SK-N-DZ (cell line): ENCODE results near the gene FOXI3.
"Not testable (repeated sequence)": the region's sequence is repeated elsewhere in the genome, so short reads cannot be mapped to it uniquely, and the experiment has no call there.

Experiments used
- DNase-seq: peaks from one replicate; pipeline ENCODE4 v3.0.0-alpha.2; 2015; ENCODE audit warnings: low spot score
- small RNA-seq, 2 experiments: library from RNA; depleted of rRNA; stranded (forward); fragments of <200 nt; gene quantifications; one replicate each; pipeline ENCODE3, GENCODE V24; 2014

Gene FOXI3

GRCh38 chr2:88442473-88442872 lies 10.0 kb downstream of the FOXI3 start:
- DNase-seq: no peak

- DNase-seq: no peak
These were observed 10.4 kb downstream of the FOXI3 start for GRCh38 chr2:88442061-88442460.

- DNase-seq: no peak
These were observed 15.5 kb downstream of the FOXI3 start for GRCh38 chr2:88437010-88437409.

GRCh38 chr2:88429929-88430328 lies 22.6 kb downstream of the FOXI3 start:
- no peak for DNase-seq

GRCh38 chr2:88423733-88424132 lies 28.8 kb downstream of the FOXI3 start:
- no peak for DNase-seq

- not testable (repeated sequence) for DNase-seq
These were observed 33.4 kb downstream of the FOXI3 start for GRCh38 chr2:88419051-88419450.

- no peak for DNase-seq
These were observed 36.4 kb downstream of the FOXI3 start for GRCh38 chr2:88416016-88416663.

GRCh38 chr2:88408870-88409269 lies 43.6 kb downstream of the FOXI3 start:
- not testable (repeated sequence) for DNase-seq

GRCh38 chr2:88400037-88400767 lies 52.3 kb downstream of the FOXI3 start:
- DNase-seq: no peak

GRCh38 chr2:88398180-88398579 lies 54.3 kb downstream of the FOXI3 start:
- DNase-seq: no peak

Small RNA genes lying within 50 kb of the gene (small RNA-seq; reads per million reads assigned to genes)
- 0 reads per million in 2 experiments for gene RNU6-1007P
